ENCODE data around the gene INAFM1. TPM values are rescaled to one million over a fixed set of nuclear protein-coding genes. Genes with fewer than 3 reads are reported as not detected.

INAFM1 gene
- total and polyA plus RNA-seq, 2 donors (not counting 1 experiment from before 2014, with no cell fraction given), result 6.6 to 13.6 TPM

DNA sequence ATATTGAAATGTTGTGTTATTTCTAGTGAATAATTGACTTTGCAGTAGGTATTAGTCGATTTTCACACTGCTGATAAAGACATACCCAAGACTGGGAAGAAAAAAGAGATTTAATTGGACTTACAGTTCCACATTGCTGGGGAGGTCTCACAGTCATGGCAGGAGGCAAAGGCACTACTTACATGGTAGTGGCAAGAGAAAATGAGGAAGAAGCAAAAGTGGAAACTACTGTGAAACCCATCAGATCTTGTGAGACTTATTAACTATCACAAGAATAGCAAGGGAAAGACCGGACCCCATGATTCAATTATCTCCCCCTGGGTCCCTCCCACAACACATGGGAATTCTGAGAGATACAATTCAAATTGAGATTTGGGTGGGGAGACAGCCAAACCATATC, 47.4 kb downstream of the INAFM1 start:
- H3K36me3 ChIP-seq (replicated peaks in 1 of 2; ENCODE audit: control extremely low read depth in 1 of 2, control insufficient read depth in 1 of 2, extremely low read depth in 1 of 2, insufficient read depth in 2 of 2, low read length in 1 of 2), result no peaks in the 10 kb centered on the region
- H2AFZ ChIP-seq (ENCODE audit: insufficient read depth, low read depth, low read length, poor library complexity, severe bottlenecking), result no peak overlapping the region
- CTCF ChIA-PET, result no interaction called here
- H3K27ac Mint-ChIP-seq, result no peak overlapping the region
- H3K4me1 ChIP-seq (ENCODE audit: control insufficient read depth in 2 of 2, insufficient read depth in 2 of 2, low read length in 2 of 2), result peaks cover 0 to 4% of the 10 kb centered on the region in 2 donors
- intact Hi-C loops (cut with micrococcal nuclease), result no loop called here
- POLR2A ChIA-PET, result no interaction called here
- ATAC-seq (ENCODE audit: low read depth) (no peak), DNase-seq (no peak)
- no peak overlapping the region for H3K9ac ChIP-seq (ENCODE audit: low read length)
- H3K4me3 ChIP-seq (ENCODE audit: control extremely low read depth in 1 of 5, extremely low read depth in 1 of 5, insufficient read depth in 1 of 5, low read depth in 2 of 5, low read length in 4 of 5), result no peak overlapping the region
- H4K20me1 ChIP-seq (ENCODE audit: control insufficient read depth, insufficient read depth, low read length, poor library complexity, severe bottlenecking), result no peaks in the 10 kb centered on the region
- peaks cover 0 to 6% (median 0%) of the 10 kb centered on the region in 3 donors for H3K9me3 ChIP-seq (ENCODE audit: control extremely low read depth in 1 of 3, control insufficient read depth in 2 of 3, insufficient read depth in 1 of 3, low read length in 2 of 3)
- TF ChIP-seq, protein P1, sequence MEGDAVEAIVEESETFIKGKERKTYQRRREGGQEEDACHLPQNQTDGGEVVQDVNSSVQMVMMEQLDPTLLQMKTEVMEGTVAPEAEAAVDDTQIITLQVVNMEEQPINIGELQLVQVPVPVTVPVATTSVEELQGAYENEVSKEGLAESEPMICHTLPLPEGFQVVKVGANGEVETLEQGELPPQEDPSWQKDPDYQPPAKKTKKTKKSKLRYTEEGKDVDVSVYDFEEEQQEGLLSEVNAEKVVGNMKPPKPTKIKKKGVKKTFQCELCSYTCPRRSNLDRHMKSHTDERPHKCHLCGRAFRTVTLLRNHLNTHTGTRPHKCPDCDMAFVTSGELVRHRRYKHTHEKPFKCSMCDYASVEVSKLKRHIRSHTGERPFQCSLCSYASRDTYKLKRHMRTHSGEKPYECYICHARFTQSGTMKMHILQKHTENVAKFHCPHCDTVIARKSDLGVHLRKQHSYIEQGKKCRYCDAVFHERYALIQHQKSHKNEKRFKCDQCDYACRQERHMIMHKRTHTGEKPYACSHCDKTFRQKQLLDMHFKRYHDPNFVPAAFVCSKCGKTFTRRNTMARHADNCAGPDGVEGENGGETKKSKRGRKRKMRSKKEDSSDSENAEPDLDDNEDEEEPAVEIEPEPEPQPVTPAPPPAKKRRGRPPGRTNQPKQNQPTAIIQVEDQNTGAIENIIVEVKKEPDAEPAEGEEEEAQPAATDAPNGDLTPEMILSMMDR (IDR thresholded peaks at IDR 0.05), result no peak
- no peak for TF ChIP-seq EZH2 (IDR thresholded peaks at IDR 0.05; ENCODE audit: borderline replicate concordance, insufficient read depth, low read depth, low read length, poor library complexity, severe bottlenecking)
- H3K4me1 Mint-ChIP-seq, result no peaks in the 10 kb centered on the region
- H3K9me3 Mint-ChIP-seq (ENCODE audit: insufficient read depth), result no peaks in the 10 kb centered on the region
- no peak overlapping the region for H3K4me2 ChIP-seq (replicated peaks; ENCODE audit: low read depth, low read length, poor library complexity, severe bottlenecking)
- H3K79me2 ChIP-seq (ENCODE audit: control insufficient read depth, insufficient read depth, low read length), result no peaks in the 10 kb centered on the region
- 83% methylated on average over 1 of the region's 2 CpGs for WGBS (ENCODE audit: insufficient coverage)
- no peak overlapping the region for H3K4me3 Mint-ChIP-seq
- H3K27me3 Mint-ChIP-seq, result peaks cover 19% of the 10 kb centered on the region
- peaks cover 0 to 10% (median 2%) of the 10 kb centered on the region in 4 experiments for H3K27me3 ChIP-seq (replicated peaks in 1 of 4; ENCODE audit: control extremely low read depth in 1 of 4, control insufficient read depth in 3 of 4, insufficient read depth in 4 of 4, low read length in 3 of 4)
- no peak overlapping the region for H3K27ac ChIP-seq (ENCODE audit: low read length in 2 of 2)

- Histone ChIP-seq H2AFZ (ENCODE audit: insufficient read depth, low read depth, low read length, poor library complexity, severe bottlenecking) (no peak overlapping the region), H3K27me3 (replicated peaks in 1 of 4; ENCODE audit: control extremely low read depth in 1 of 4, control insufficient read depth in 3 of 4, insufficient read depth in 4 of 4, low read length in 3 of 4) (peaks cover 0 to 6% (median 2%) of the 10 kb centered on the region in 4 experiments), H3K4me3 (ENCODE audit: control extremely low read depth in 1 of 5, extremely low read depth in 1 of 5, insufficient read depth in 1 of 5, low read depth in 2 of 5, low read length in 4 of 5) (no peak overlapping the region), H3K9me3 (ENCODE audit: control extremely low read depth in 1 of 3, control insufficient read depth in 2 of 3, insufficient read depth in 1 of 3, low read length in 2 of 3) (peaks cover 0 to 6% (median 0%) of the 10 kb centered on the region in 3 donors), H3K27ac (ENCODE audit: low read length in 2 of 2) (no peak overlapping the region), H3K4me2 (replicated peaks; ENCODE audit: low read depth, low read length, poor library complexity, severe bottlenecking) (no peak overlapping the region), H3K79me2 (ENCODE audit: control insufficient read depth, insufficient read depth, low read length) (no peaks in the 10 kb centered on the region), H4K20me1 (ENCODE audit: control insufficient read depth, insufficient read depth, low read length, poor library complexity, severe bottlenecking) (no peaks in the 10 kb centered on the region), H3K36me3 (replicated peaks in 1 of 2; ENCODE audit: control extremely low read depth in 1 of 2, control insufficient read depth in 1 of 2, extremely low read depth in 1 of 2, insufficient read depth in 2 of 2, low read length in 1 of 2) (no peaks in the 10 kb centered on the region), H3K9ac (ENCODE audit: low read length) (no peak overlapping the region), H3K4me1 (ENCODE audit: control insufficient read depth in 2 of 2, insufficient read depth in 2 of 2, low read length in 2 of 2) (peaks cover 0 to 4% of the 10 kb centered on the region in 2 donors)
- Mint-ChIP-seq H3K4me1 (no peaks in the 10 kb centered on the region), H3K4me3 (no peak overlapping the region), H3K27ac (no peak overlapping the region), H3K27me3 (peaks cover 22% of the 10 kb centered on the region), H3K9me3 (ENCODE audit: insufficient read depth) (no peaks in the 10 kb centered on the region)
- no peak for DNase-seq
- ChIA-PET POLR2A (no interaction called here), CTCF (no interaction called here)
- whole genome bisulfite sequencing (ENCODE audit: insufficient coverage), result 90% methylated on average over 5 of the region's 8 CpGs
- TF ChIP-seq, protein P1 (IDR thresholded peaks at IDR 0.05), result no peak
- TF ChIP-seq EZH2 (IDR thresholded peaks at IDR 0.05; ENCODE audit: borderline replicate concordance, insufficient read depth, low read depth, low read length, poor library complexity, severe bottlenecking), result no peak
- intact Hi-C loops (cut with micrococcal nuclease), result no loop called here
- ATAC-seq (ENCODE audit: low read depth), result no peak
Measured at GRCh38 chr19:47323409-47323808, 48.7 kb downstream of the INAFM1 start.

Data from B cell (primary cell).